ENCODE measurements around the gene SLC35F3. TPM values are rescaled to one million over a fixed set of nuclear protein-coding genes. Genes with fewer than 3 reads are reported as not detected.

Gene SLC35F3
- total RNA-seq, 1 donor from 2014 or later = 8.7 TPM

GRCh38 chr1:233971753-233972152 lies 67.3 kb downstream of the SLC35F3 start:
- intact Hi-C loops (cut with micrococcal nuclease) = no loop called here

GRCh38 chr1:233972563-233972950 lies 68.1 kb downstream of the SLC35F3 start:
- intact Hi-C loops (cut with micrococcal nuclease) = no loop called here

GRCh38 chr1:233972951-233973635 lies 68.6 kb downstream of the SLC35F3 start:
- intact Hi-C loops (cut with micrococcal nuclease) = no loop called here

GRCh38 chr1:233975486-233975885 lies 71.0 kb downstream of the SLC35F3 start:
- intact Hi-C loops (cut with micrococcal nuclease) = no loop called here

- intact Hi-C loops (cut with micrococcal nuclease) = no loop called here
Measured at GRCh38 chr1:233981042-233981675, 76.7 kb downstream of the SLC35F3 start.

GRCh38 chr1:233982827-233983518 lies 78.5 kb downstream of the SLC35F3 start:
- intact Hi-C loops (cut with micrococcal nuclease) = no loop called here

- intact Hi-C loops (cut with micrococcal nuclease) = no loop called here
Measured at GRCh38 chr1:233983811-233984210, 79.3 kb downstream of the SLC35F3 start.

- intact Hi-C loops (cut with micrococcal nuclease) = no loop called here
Measured at GRCh38 chr1:233988963-233989696, 84.7 kb downstream of the SLC35F3 start.

GRCh38 chr1:233990486-233990885 lies 86.0 kb downstream of the SLC35F3 start:
- intact Hi-C loops (cut with micrococcal nuclease) = no loop called here

GRCh38 chr1:233993651-233994050 lies 89.2 kb downstream of the SLC35F3 start:
- intact Hi-C loops (cut with micrococcal nuclease) = no loop called here

- intact Hi-C loops (cut with micrococcal nuclease) = no loop called here
Measured at GRCh38 chr1:233994112-233994511, 89.6 kb downstream of the SLC35F3 start.

- intact Hi-C loops (cut with micrococcal nuclease) = no loop called here
Measured at GRCh38 chr1:233998456-233998855, 94.0 kb downstream of the SLC35F3 start.

- intact Hi-C loops (cut with micrococcal nuclease) = no loop called here
Measured at GRCh38 chr1:233998891-233999290, 94.4 kb downstream of the SLC35F3 start.

GRCh38 chr1:234000557-234001041 lies 96.1 kb downstream of the SLC35F3 start:
- intact Hi-C loops (cut with micrococcal nuclease) = no loop called here

- intact Hi-C loops (cut with micrococcal nuclease) = no loop called here
Measured at GRCh38 chr1:234001817-234002216, 97.3 kb downstream of the SLC35F3 start.

- intact Hi-C loops (cut with micrococcal nuclease) = no loop called here
Measured at GRCh38 chr1:234004591-234004990, 100.1 kb downstream of the SLC35F3 start.

GRCh38 chr1:234007684-234008083 lies 103.2 kb downstream of the SLC35F3 start:
- intact Hi-C loops (cut with micrococcal nuclease) = no loop called here

- intact Hi-C loops (cut with micrococcal nuclease) = no loop called here
Measured at GRCh38 chr1:234008591-234008990, 104.1 kb downstream of the SLC35F3 start.

GRCh38 chr1:234009668-234010067 lies 105.2 kb downstream of the SLC35F3 start:
- intact Hi-C loops (cut with micrococcal nuclease) = no loop called here

GRCh38 chr1:234014208-234014607 lies 109.7 kb downstream of the SLC35F3 start:
- intact Hi-C loops (cut with micrococcal nuclease) = no loop called here

- intact Hi-C loops (cut with micrococcal nuclease) = no loop called here
Measured at GRCh38 chr1:234018816-234019215, 114.3 kb downstream of the SLC35F3 start.

GRCh38 chr1:234019387-234019786 lies 114.9 kb downstream of the SLC35F3 start:
- intact Hi-C loops (cut with micrococcal nuclease) = no loop called here

Data from T-helper 1 cell treated with Interleukin-12 subunit alpha and Interleukin-12 subunit beta and Interleukin-4 antibody, amounts not matched to agents 30 ng/mL and 1 ng/mL, for 36 hours (primary cell).